ENCODE data around the gene TAF11L5. TPM values are rescaled to one million over a fixed set of nuclear protein-coding genes. Genes with fewer than 3 reads are reported as not detected.
"Not testable (repeated sequence)": the region's sequence is repeated elsewhere in the genome, so short reads cannot be mapped to it uniquely, and the experiment has no call there.

TAF11L5 gene
- not detected for total RNA-seq
- long read RNA-seq = 0 reads

GRCh38 chr5:17524935-17525334 lies at the start of gene TAF11L5:
Gene TAF11L5 (plus strand): TSS chr5:17525235.
- DNase-seq; intact Hi-C loops (cut with DNase I, micrococcal nuclease); ATAC-seq: not testable (repeated sequence)

- intact Hi-C loops (cut with DNase I, micrococcal nuclease) = no loop called here
- no peak for DNase-seq
- no peak for ATAC-seq
Measured at GRCh38 chr5:17477043-17477442, 48.0 kb upstream of the TAF11L5 start.

GRCh38 chr5:17477573-17478265 lies 47.3 kb upstream of the TAF11L5 start:
- no peak for DNase-seq
- intact Hi-C loops (cut with DNase I, micrococcal nuclease) = no loop called here
- ATAC-seq = no peak

- DNase-seq = no peak
- ATAC-seq = no peak
- intact Hi-C loops (cut with DNase I, micrococcal nuclease) = no loop called here
Measured at GRCh38 chr5:17481378-17481777, 43.7 kb upstream of the TAF11L5 start.

- ATAC-seq (no peak), DNase-seq (no peak)
- intact Hi-C loops (cut with DNase I, micrococcal nuclease) = no loop called here
Measured at GRCh38 chr5:17482790-17483189, 42.2 kb upstream of the TAF11L5 start.

GRCh38 chr5:17486464-17487173 lies 38.4 kb upstream of the TAF11L5 start:
- ATAC-seq; DNase-seq; intact Hi-C loops (cut with DNase I, micrococcal nuclease): not testable (repeated sequence)

- DNase-seq = no peak
- no peak for ATAC-seq
- intact Hi-C loops (cut with DNase I, micrococcal nuclease) = no loop called here
Measured at GRCh38 chr5:17487174-17487512, 37.9 kb upstream of the TAF11L5 start.

- intact Hi-C loops (cut with DNase I, micrococcal nuclease); DNase-seq; ATAC-seq: not testable (repeated sequence)
Measured at GRCh38 chr5:17491257-17491656, 33.8 kb upstream of the TAF11L5 start.

GRCh38 chr5:17492770-17493169 lies 32.3 kb upstream of the TAF11L5 start:
- DNase-seq = no peak
- ATAC-seq = no peak
- intact Hi-C loops (cut with DNase I, micrococcal nuclease) = no loop called here

- intact Hi-C loops (cut with DNase I, micrococcal nuclease) = no loop called here
- DNase-seq (no peak), ATAC-seq (no peak)
Measured at GRCh38 chr5:17497446-17497845, 27.6 kb upstream of the TAF11L5 start.

GRCh38 chr5:17497931-17498330 lies 27.1 kb upstream of the TAF11L5 start, which contains the start of gene TAF11L2:
Gene TAF11L2 (plus strand): TSS chr5:17498231.
- DNase-seq; intact Hi-C loops (cut with DNase I, micrococcal nuclease); ATAC-seq: not testable (repeated sequence)

- DNase-seq (no peak), ATAC-seq (no peak)
- intact Hi-C loops (cut with DNase I, micrococcal nuclease) = no loop called here
Measured at GRCh38 chr5:17511775-17512325, 13.2 kb upstream of the TAF11L5 start.

- intact Hi-C loops (cut with DNase I, micrococcal nuclease); ATAC-seq: not testable (repeated sequence)
Measured at GRCh38 chr5:17517526-17517925, 7.5 kb upstream of the TAF11L5 start.

GRCh38 chr5:17518067-17518466 lies 7.0 kb upstream of the TAF11L5 start, which contains the start of gene TAF11L3:
Gene TAF11L3 (plus strand): TSS chr5:17518367.
- intact Hi-C loops (cut with DNase I, micrococcal nuclease); ATAC-seq; DNase-seq: not testable (repeated sequence)

More at GRCh38 chr5:17517526-17517925, 7.5 kb upstream of the TAF11L5 start:
- DNase-seq = not testable (repeated sequence)

GRCh38 chr5:17519508-17519907 lies 5.5 kb upstream of the TAF11L5 start:
- ATAC-seq; intact Hi-C loops (cut with DNase I, micrococcal nuclease); DNase-seq: not testable (repeated sequence)

GRCh38 chr5:17521501-17521900 lies 3.5 kb upstream of the TAF11L5 start, which contains the start of gene TAF11L4:
Gene TAF11L4 (plus strand): TSS chr5:17521801.
- ATAC-seq; intact Hi-C loops (cut with DNase I, micrococcal nuclease); DNase-seq: not testable (repeated sequence)

GRCh38 chr5:17526504-17526903 lies 1.5 kb downstream of the TAF11L5 start:
- ATAC-seq; DNase-seq; intact Hi-C loops (cut with DNase I, micrococcal nuclease): not testable (repeated sequence)

GRCh38 chr5:17528369-17528768 lies 3.3 kb downstream of the TAF11L5 start, which contains the start of gene TAF11L6:
Gene TAF11L6 (plus strand): TSS chr5:17528669.
- intact Hi-C loops (cut with DNase I, micrococcal nuclease); ATAC-seq; DNase-seq: not testable (repeated sequence)

Data from left colon (tissue), 2 donors.